Caco-2 (cell line): Measurements from ENCODE around the gene UBL7. TPM values are rescaled to one million over a fixed set of nuclear protein-coding genes. Genes with fewer than 3 reads are reported as not detected.

Experiments
- BruUV-seq: library from RNA; stranded (reverse); fragments of 400-500 nt; replicated peaks from 2 replicates; lab custom pipeline; 2021; lab: Mats Ljungman, UMichigan
- CTCF ChIA-PET: fragments of 300-600 bp; sonication (Branson Sonifier 250); formaldehyde crosslinking; loops from one replicate; lab custom pipeline; 2022; ENCODE audit warnings: antibody characterized with exemption; lab: Charles Lee
- POLR2A ChIA-PET: fragments of 300-600 bp; sonication (Branson Sonifier 250); formaldehyde crosslinking; loops from one replicate; lab custom pipeline; 2022; ENCODE audit warnings: antibody characterized with exemption; lab: Charles Lee
- DNase-seq, 2 experiments: peaks; one replicate each; pipeline versions ENCODE4 v3.0.0 to v3.0.0-alpha.2; 2020 to 2022
- H3K27me3 ChIP-seq: replicated peaks from 2 replicates; pipeline ENCODE4 v1.6.0; 2011; ENCODE audit warnings: low read length; ENCODE audit not compliant: control insufficient read depth, insufficient read depth
- H3K36me3 ChIP-seq: 2 replicates; pipeline ENCODE4 v1.5.1; 2011; ENCODE audit warnings: low read length; ENCODE audit not compliant: control insufficient read depth, insufficient read depth
- H3K4me1 ChIP-seq: fragments of 250-450 bp; sonication (Bioruptor Pico); 2 replicates; pipeline ENCODE4 v1.5.1; 2020; ENCODE audit warnings: mild to moderate bottlenecking
- H3K4me3 ChIP-seq: 2 replicates; pipeline ENCODE4 v1.5.1; 2011; ENCODE audit warnings: low read depth, mild to moderate bottlenecking, control low read depth, low read length
- H3K9me3 ChIP-seq: fragments of 250-450 bp; sonication (Bioruptor Pico); 2 replicates; pipeline ENCODE4 v1.5.1; 2020; ENCODE audit warnings: mild to moderate bottlenecking, moderate library complexity
- H3K27ac Mint-ChIP-seq: one replicate; pipeline ENCODE4 v1.8.0; 2022; ENCODE audit warnings: mixed read lengths; ENCODE audit not compliant: unreplicated experiment
- H3K27me3 Mint-ChIP-seq: one replicate; pipeline ENCODE4 v1.8.0; 2022; ENCODE audit warnings: mixed read lengths; ENCODE audit not compliant: insufficient read depth, unreplicated experiment
- H3K36me3 Mint-ChIP-seq: one replicate; pipeline ENCODE4 v1.8.0; 2022; ENCODE audit warnings: mild to moderate bottlenecking, mixed read lengths; ENCODE audit not compliant: insufficient read depth, unreplicated experiment
- H3K4me1 Mint-ChIP-seq: one replicate; pipeline ENCODE4 v1.8.0; 2022; ENCODE audit warnings: low read depth, mixed read lengths; ENCODE audit not compliant: unreplicated experiment
- H3K4me3 Mint-ChIP-seq: one replicate; pipeline ENCODE4 v1.8.0; 2022; ENCODE audit warnings: mild to moderate bottlenecking, moderate library complexity, mixed read lengths; ENCODE audit not compliant: unreplicated experiment
- H3K9me3 Mint-ChIP-seq: one replicate; pipeline ENCODE4 v1.8.0; 2022; ENCODE audit warnings: mixed read lengths; ENCODE audit not compliant: unreplicated experiment
- intact Hi-C: fragments of 100-400 bp; cut with micrococcal nuclease; formaldehyde crosslinking; loops from one replicate; pipeline ENCODE4 v1.10.0; 2022; ENCODE audit not compliant: unreplicated experiment
- total RNA-seq: library from RNA; stranded (reverse); gene quantifications from 2 replicates; pipeline ENCODE4 v1.2.3, GENCODE V29; 2022
- TF ChIP-seq, protein P1 (sequence below), 2 experiments: fragments of 200-600 bp in 1 of 2; IDR thresholded peaks; 1 replicate in 1 of 2; 2 replicates in 1 of 2; pipeline versions ENCODE4 v1.5.1 to v1.8.0; 2011 to 2022; ENCODE audit warnings: antibody characterized with exemption in 1 of 2, control low read depth in 1 of 2, inconsistent platforms in 1 of 2, low read depth in 1 of 2, low read length in 1 of 2, mild to moderate bottlenecking in 1 of 2, moderate library complexity in 1 of 2; ENCODE audit not compliant: insufficient read depth in 1 of 2, severe bottlenecking in 1 of 2, unreplicated experiment in 1 of 2

The UBL7 gene
- total RNA-seq, 1 experiment from 2014 or later = 34.4 TPM

- Histone ChIP-seq H3K36me3 (peaks cover 2% of the 10 kb centered on the region), H3K9me3 (no peaks in the 10 kb centered on the region), H3K4me3 (no peak overlapping the region), H3K4me1 (peaks cover 26% of the 10 kb centered on the region), H3K27me3 (no peaks in the 10 kb centered on the region)
- peaks cover 55% of the 10 kb centered on the region for H3K36me3 Mint-ChIP-seq
- peaks cover 50% of the 10 kb centered on the region for H3K4me1 Mint-ChIP-seq
- DNase-seq = no peak
- intact Hi-C loops = no loop called here
- no peak overlapping the region for H3K4me3 Mint-ChIP-seq
- no peaks in the 10 kb centered on the region for H3K9me3 Mint-ChIP-seq
- TF ChIP-seq, protein P1, sequence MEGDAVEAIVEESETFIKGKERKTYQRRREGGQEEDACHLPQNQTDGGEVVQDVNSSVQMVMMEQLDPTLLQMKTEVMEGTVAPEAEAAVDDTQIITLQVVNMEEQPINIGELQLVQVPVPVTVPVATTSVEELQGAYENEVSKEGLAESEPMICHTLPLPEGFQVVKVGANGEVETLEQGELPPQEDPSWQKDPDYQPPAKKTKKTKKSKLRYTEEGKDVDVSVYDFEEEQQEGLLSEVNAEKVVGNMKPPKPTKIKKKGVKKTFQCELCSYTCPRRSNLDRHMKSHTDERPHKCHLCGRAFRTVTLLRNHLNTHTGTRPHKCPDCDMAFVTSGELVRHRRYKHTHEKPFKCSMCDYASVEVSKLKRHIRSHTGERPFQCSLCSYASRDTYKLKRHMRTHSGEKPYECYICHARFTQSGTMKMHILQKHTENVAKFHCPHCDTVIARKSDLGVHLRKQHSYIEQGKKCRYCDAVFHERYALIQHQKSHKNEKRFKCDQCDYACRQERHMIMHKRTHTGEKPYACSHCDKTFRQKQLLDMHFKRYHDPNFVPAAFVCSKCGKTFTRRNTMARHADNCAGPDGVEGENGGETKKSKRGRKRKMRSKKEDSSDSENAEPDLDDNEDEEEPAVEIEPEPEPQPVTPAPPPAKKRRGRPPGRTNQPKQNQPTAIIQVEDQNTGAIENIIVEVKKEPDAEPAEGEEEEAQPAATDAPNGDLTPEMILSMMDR (IDR thresholded peaks at IDR 0.05; ENCODE audit: insufficient read depth in 1 of 2, low read depth in 1 of 2, low read length in 1 of 2, severe bottlenecking in 1 of 2, unreplicated experiment in 1 of 2) = no peak
- H3K27ac Mint-ChIP-seq = peak overlapping the region; percentile 33
- ChIA-PET CTCF (no interaction called here), POLR2A (no interaction called here)
- BruUV-seq = no TSS peak
- no peaks in the 10 kb centered on the region for H3K27me3 Mint-ChIP-seq
Measured at GRCh38 chr15:74427607-74428441, 33.1 kb downstream of the UBL7 start.

DNA sequence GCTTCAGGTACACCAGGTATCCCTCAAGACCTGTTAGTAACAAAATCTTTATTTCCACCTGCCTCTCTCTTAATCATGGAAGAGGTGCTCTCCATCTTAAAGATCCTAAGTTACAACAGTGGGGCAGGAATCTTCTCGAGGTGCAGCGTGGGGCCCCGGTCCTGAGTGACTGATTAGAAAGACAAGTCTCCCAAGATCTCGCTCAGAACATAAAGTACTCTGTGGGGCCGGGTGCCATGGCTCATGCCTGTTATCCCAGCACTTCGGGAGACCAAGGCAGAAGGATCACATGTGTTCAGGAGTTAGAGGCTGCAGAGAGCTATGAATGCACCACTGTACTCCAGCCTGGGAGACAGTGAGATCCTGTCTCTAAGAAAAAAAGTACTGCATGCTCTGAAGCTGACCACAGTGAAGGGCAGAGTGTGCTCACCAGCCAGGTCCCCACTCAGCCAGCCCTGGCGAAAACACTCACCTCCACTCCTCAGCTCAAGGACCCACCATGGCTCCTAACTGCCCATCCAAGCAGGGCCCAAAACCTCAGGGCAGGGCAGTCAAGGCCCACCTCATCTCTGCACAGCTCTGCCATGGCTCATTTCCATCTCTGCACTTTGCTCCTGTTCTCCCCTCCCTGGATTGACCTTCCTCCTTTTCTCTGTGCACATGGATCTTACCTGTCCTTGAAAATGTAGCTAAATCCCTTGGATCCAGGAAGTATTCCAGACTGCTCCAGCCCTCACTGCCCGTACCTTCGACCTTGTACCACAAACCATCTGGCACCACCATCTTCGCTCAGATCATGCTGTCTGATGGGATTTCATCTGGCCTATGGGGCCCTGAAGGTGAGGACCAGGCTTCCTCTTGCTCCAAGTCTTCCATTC lies 34.3 kb downstream of the UBL7 start:
- Histone ChIP-seq H3K27me3 (no peaks in the 10 kb centered on the region), H3K36me3 (peaks cover 2% of the 10 kb centered on the region), H3K9me3 (no peaks in the 10 kb centered on the region), H3K4me1 (peaks cover 29% of the 10 kb centered on the region), H3K4me3 (no peak overlapping the region)
- ChIA-PET CTCF (no interaction called here), POLR2A (no interaction called here)
- Mint-ChIP-seq H3K4me1 (peaks cover 54% of the 10 kb centered on the region), H3K4me3 (no peak overlapping the region), H3K27ac (peak overlapping the region; percentile 17), H3K9me3 (no peaks in the 10 kb centered on the region), H3K36me3 (peaks cover 53% of the 10 kb centered on the region), H3K27me3 (no peaks in the 10 kb centered on the region)
- intact Hi-C loops = no loop called here
- DNase-seq = no peak
- no TSS peak for BruUV-seq
- TF ChIP-seq, protein P1 (IDR thresholded peaks at IDR 0.05; ENCODE audit: insufficient read depth in 1 of 2, low read depth in 1 of 2, low read length in 1 of 2, severe bottlenecking in 1 of 2, unreplicated experiment in 1 of 2) = no peak

DNA sequence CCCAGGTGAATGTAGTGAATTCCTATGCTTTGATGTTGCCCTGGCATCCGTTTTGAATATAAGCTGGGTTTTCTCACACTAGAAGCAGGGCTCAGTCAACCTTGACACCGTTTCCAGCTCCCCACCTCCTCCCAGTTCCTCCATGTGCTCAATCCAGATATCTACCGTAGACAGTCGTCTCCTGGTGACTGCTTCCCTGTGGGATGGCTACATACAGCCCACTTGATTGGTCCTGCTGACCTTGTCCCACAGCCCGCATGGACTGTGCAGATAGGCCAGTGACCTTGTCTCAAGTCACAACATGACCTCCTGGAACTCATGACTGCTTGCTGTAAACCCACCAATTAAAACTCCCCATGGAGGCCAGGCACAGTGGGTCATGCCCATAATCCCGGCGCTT lies 35.3 kb downstream of the UBL7 start:
- Mint-ChIP-seq H3K4me1 (peaks cover 49% of the 10 kb centered on the region), H3K27ac (no peak overlapping the region), H3K4me3 (no peak overlapping the region), H3K9me3 (no peaks in the 10 kb centered on the region), H3K27me3 (no peaks in the 10 kb centered on the region), H3K36me3 (peaks cover 47% of the 10 kb centered on the region)
- TF ChIP-seq, protein P1 (IDR thresholded peaks at IDR 0.05; ENCODE audit: insufficient read depth in 1 of 2, low read depth in 1 of 2, low read length in 1 of 2, severe bottlenecking in 1 of 2, unreplicated experiment in 1 of 2) = no peak
- no peaks in the 10 kb centered on the region for H3K27me3 ChIP-seq
- peaks cover 2% of the 10 kb centered on the region for H3K36me3 ChIP-seq
- no peak overlapping the region for H3K4me3 ChIP-seq
- no peak for DNase-seq
- BruUV-seq = no TSS peak
- POLR2A ChIA-PET = no interaction called here
- CTCF ChIA-PET = no interaction called here
- intact Hi-C loops = no loop called here
- H3K9me3 ChIP-seq = no peaks in the 10 kb centered on the region
- peaks cover 26% of the 10 kb centered on the region for H3K4me1 ChIP-seq
